Breast epithelium (tissue), 3 donors: ENCODE results near the gene ADGRG1.

Experiments used
- POLR2A ChIP-seq: fragments of 450-650 bp; IDR thresholded peaks from one replicate; pipeline ENCODE4 v1.6.1; 2016; ENCODE audit warnings: antibody characterized with exemption, mild to moderate bottlenecking, moderate library complexity
- TF ChIP-seq, protein P1 (sequence below), 3 donors: fragments of 450-650 bp; IDR thresholded peaks; one replicate each; pipeline ENCODE4 v1.5.1; 2016 to 2017; ENCODE audit warnings: antibody characterized with exemption in 3 of 3, mild to moderate bottlenecking in 3 of 3, moderate library complexity in 3 of 3

DNA sequence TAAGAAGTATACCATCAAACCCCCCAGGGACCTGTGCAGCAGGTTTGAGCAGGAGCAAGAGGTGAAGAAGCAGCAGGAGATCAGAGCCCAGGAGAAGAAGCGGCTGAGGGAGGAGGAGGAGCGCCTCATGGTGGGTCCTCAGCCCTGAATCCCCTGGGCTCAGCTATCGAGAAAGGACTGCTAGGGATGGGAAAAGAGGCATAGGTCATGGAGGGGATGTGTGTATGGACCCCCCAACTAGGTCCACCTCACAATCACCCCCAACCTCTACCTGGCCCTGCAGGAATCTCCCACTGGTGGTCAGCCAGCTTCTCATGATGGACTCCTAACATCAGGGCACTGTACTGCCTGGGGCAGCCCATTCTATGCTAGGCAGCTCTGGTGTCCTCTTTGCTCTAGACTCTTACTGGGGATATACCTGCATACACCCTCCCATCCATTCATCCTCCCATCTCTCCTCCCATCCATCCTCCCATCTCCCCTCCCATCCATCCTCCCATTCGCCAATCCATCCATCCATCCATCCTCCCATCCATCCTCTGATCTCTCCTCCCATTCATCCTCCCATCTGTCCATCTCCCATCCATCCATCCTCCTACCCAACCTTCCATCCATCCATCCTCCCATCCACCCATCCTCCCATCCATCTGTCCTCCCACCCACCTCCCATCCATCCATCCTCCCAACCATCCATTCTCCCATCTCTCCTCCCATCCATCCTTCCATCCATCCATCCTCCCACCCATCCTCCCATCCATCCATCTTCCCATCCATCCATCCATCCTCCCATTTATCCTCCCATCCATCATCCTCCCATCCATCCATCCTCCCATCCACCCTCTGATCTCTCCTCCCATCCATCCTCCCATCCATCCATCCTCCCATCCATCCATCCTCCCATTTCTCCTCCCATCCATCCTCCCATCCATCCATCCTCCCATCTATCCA lies 76.7 kb downstream of the ADGRG1 start:
- TF ChIP-seq, protein P1, sequence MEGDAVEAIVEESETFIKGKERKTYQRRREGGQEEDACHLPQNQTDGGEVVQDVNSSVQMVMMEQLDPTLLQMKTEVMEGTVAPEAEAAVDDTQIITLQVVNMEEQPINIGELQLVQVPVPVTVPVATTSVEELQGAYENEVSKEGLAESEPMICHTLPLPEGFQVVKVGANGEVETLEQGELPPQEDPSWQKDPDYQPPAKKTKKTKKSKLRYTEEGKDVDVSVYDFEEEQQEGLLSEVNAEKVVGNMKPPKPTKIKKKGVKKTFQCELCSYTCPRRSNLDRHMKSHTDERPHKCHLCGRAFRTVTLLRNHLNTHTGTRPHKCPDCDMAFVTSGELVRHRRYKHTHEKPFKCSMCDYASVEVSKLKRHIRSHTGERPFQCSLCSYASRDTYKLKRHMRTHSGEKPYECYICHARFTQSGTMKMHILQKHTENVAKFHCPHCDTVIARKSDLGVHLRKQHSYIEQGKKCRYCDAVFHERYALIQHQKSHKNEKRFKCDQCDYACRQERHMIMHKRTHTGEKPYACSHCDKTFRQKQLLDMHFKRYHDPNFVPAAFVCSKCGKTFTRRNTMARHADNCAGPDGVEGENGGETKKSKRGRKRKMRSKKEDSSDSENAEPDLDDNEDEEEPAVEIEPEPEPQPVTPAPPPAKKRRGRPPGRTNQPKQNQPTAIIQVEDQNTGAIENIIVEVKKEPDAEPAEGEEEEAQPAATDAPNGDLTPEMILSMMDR (IDR thresholded peaks at IDR 0.05) = no peak
- TF ChIP-seq POLR2A = no peak
